ENCODE results near the gene CDCA3.

GRCh38 chr12:6820166-6820565, 30.9 kb downstream of the CDCA3 start:
- no peak for TF ChIP-seq EZH2 (IDR thresholded peaks at IDR 0.05; ENCODE audit: insufficient read depth, low read length)
- no peak for TF ChIP-seq CTCF (IDR thresholded peaks at IDR 0.05; ENCODE audit: insufficient read depth, low read depth, low read length)

Measured in astrocyte (in vitro differentiated cells and primary cell).